HAP-1 (cell line): Measurements from ENCODE around the gene RABAC1.

Experiments used
- DNase-seq, 2 experiments: peaks; one replicate each; pipeline ENCODE4 v3.0.0-alpha.2; 2016 to 2020; ENCODE audit warnings: low spot score in 2 of 2
- H3K27me3 ChIP-seq: fragments of 250-450 bp; sonication (Bioruptor Pico); 2 replicates; pipeline ENCODE4 v1.5.1; 2020; ENCODE audit warnings: low read depth, mild to moderate bottlenecking, moderate library complexity
- H3K36me3 ChIP-seq: fragments of 250-450 bp; sonication (Bioruptor Pico); replicated peaks from 2 replicates; pipeline ENCODE4 v1.5.1; 2020; ENCODE audit warnings: mild to moderate bottlenecking
- H3K4me1 ChIP-seq: fragments of 250-450 bp; sonication (Bioruptor Pico); 2 replicates; pipeline ENCODE4 v1.5.1; 2020; ENCODE audit warnings: mild to moderate bottlenecking
- H3K4me3 ChIP-seq: fragments of 250-450 bp; sonication (Bioruptor Pico); 2 replicates; pipeline ENCODE4 v1.5.1; 2020; ENCODE audit warnings: mild to moderate bottlenecking, moderate library complexity
- H3K9me3 ChIP-seq: fragments of 250-450 bp; sonication (Bioruptor Pico); 2 replicates; pipeline ENCODE4 v1.5.1; 2020; ENCODE audit warnings: mild to moderate bottlenecking, moderate library complexity
- in situ Hi-C: fragments of 300-500 bp; cut with MboI; formaldehyde crosslinking; loops from 3 replicates; pipeline ENCODE4 v1.14.3; 2020; ENCODE audit warnings: low sequenced_read_pairs, inconsistent platforms, mixed read lengths

Gene RABAC1

GRCh38 chr19:41974652-41975051 is 15.5 kb upstream of the RABAC1 start:
- Histone ChIP-seq H3K4me1 (no peaks in the 10 kb centered on the region), H3K9me3 (no peaks in the 10 kb centered on the region), H3K27me3 (no peaks in the 10 kb centered on the region), H3K4me3 (no peak overlapping the region), H3K36me3 (peaks cover 12% of the 10 kb centered on the region)
- DNase-seq, result no peak
- in situ Hi-C loops, result no loop called here

GRCh38 chr19:41971363-41971762 is 12.2 kb upstream of the RABAC1 start:
- Histone ChIP-seq H3K9me3 (no peaks in the 10 kb centered on the region), H3K36me3 (peaks cover 12% of the 10 kb centered on the region), H3K4me3 (no peak overlapping the region), H3K27me3 (no peaks in the 10 kb centered on the region), H3K4me1 (no peaks in the 10 kb centered on the region)
- DNase-seq, result no peak
- in situ Hi-C loops, result no loop called here

- no peak for DNase-seq
- Histone ChIP-seq H3K4me3 (no peak overlapping the region), H3K4me1 (no peaks in the 10 kb centered on the region), H3K9me3 (no peaks in the 10 kb centered on the region), H3K27me3 (no peaks in the 10 kb centered on the region), H3K36me3 (peaks cover 9% of the 10 kb centered on the region)
- in situ Hi-C loops, result no loop called here
These were observed 10.8 kb upstream of the RABAC1 start for GRCh38 chr19:41969772-41970458.

- in situ Hi-C loops, result no loop called here
- Histone ChIP-seq H3K4me1 (no peaks in the 10 kb centered on the region), H3K9me3 (no peaks in the 10 kb centered on the region), H3K4me3 (no peak overlapping the region), H3K27me3 (no peaks in the 10 kb centered on the region), H3K36me3 (peaks cover 9% of the 10 kb centered on the region)
- no peak for DNase-seq
These were observed 9.9 kb upstream of the RABAC1 start for GRCh38 chr19:41968751-41969595.

GRCh38 chr19:41967054-41967783 is 8.1 kb upstream of the RABAC1 start:
- Histone ChIP-seq H3K4me3 (no peak overlapping the region), H3K36me3 (peaks cover 9% of the 10 kb centered on the region), H3K9me3 (no peaks in the 10 kb centered on the region), H3K27me3 (no peaks in the 10 kb centered on the region), H3K4me1 (no peaks in the 10 kb centered on the region)
- no peak for DNase-seq
- in situ Hi-C loops, result no loop called here

GRCh38 chr19:41965106-41965505 is 6.0 kb upstream of the RABAC1 start:
- DNase-seq, result no peak
- no peaks in the 10 kb centered on the region for H3K4me1 ChIP-seq

GRCh38 chr19:41960973-41961372 is 1.9 kb upstream of the RABAC1 start:
- DNase-seq, result no peak
- H3K36me3 ChIP-seq, result peaks cover 5% of the 10 kb centered on the region; the same call in 1 of the 2 replicates
- H3K4me3 ChIP-seq, result no peak overlapping the region
- peaks cover 10% of the 10 kb centered on the region for H3K4me1 ChIP-seq
- no peaks in the 10 kb centered on the region for H3K9me3 ChIP-seq
- H3K27me3 ChIP-seq, result no peaks in the 10 kb centered on the region
- in situ Hi-C loops, result no loop called here

More at GRCh38 chr19:41965106-41965505, 6.0 kb upstream of the RABAC1 start:
- Histone ChIP-seq H3K4me3 (no peak overlapping the region), H3K27me3 (no peaks in the 10 kb centered on the region), H3K9me3 (no peaks in the 10 kb centered on the region), H3K36me3 (peaks cover 3% of the 10 kb centered on the region; the same call in 1 of the 2 replicates)
- in situ Hi-C loops, result no loop called here

GRCh38 chr19:41958367-41959055 is 610 bp downstream of the RABAC1 start:
- peak; percentile 77 to 95 for DNase-seq

GRCh38 chr19:41957838-41958366 is 1.2 kb downstream of the RABAC1 start:
- Histone ChIP-seq H3K4me3 (peak overlapping the region; percentile 86), H3K9me3 (no peaks in the 10 kb centered on the region), H3K27me3 (no peaks in the 10 kb centered on the region), H3K4me1 (peaks cover 10% of the 10 kb centered on the region), H3K36me3 (peaks cover 5% of the 10 kb centered on the region; the same call in 1 of the 2 replicates)
- in situ Hi-C loops, result no loop called here
- DNase-seq, result peak; percentile 85 to 86

More at GRCh38 chr19:41958367-41959055, 610 bp downstream of the RABAC1 start:
- H3K9me3 ChIP-seq, result no peaks in the 10 kb centered on the region
- peaks cover 5% of the 10 kb centered on the region; the same call in 1 of the 2 replicates for H3K36me3 ChIP-seq
- H3K4me1 ChIP-seq, result peaks cover 10% of the 10 kb centered on the region
- H3K27me3 ChIP-seq, result no peaks in the 10 kb centered on the region
- in situ Hi-C loops, result no loop called here
- peak overlapping the region; percentile 86 for H3K4me3 ChIP-seq

- Histone ChIP-seq H3K27me3 (no peaks in the 10 kb centered on the region), H3K4me1 (peaks cover 10% of the 10 kb centered on the region), H3K9me3 (no peaks in the 10 kb centered on the region), H3K4me3 (no peak overlapping the region), H3K36me3 (peaks cover 5% of the 10 kb centered on the region; the same call in 1 of the 2 replicates)
- in situ Hi-C loops, result no loop called here
- no peak for DNase-seq
These were observed 1.8 kb downstream of the RABAC1 start for GRCh38 chr19:41957161-41957837.

GRCh38 chr19:41956621-41957020 is 2.5 kb downstream of the RABAC1 start:
- H3K9me3 ChIP-seq, result no peaks in the 10 kb centered on the region
- H3K36me3 ChIP-seq, result peaks cover 5% of the 10 kb centered on the region; the same call in 1 of the 2 replicates
- in situ Hi-C loops, result no loop called here
- H3K4me1 ChIP-seq, result peaks cover 10% of the 10 kb centered on the region
- no peaks in the 10 kb centered on the region for H3K27me3 ChIP-seq
- no peak overlapping the region for H3K4me3 ChIP-seq
- DNase-seq, result no peak

GRCh38 chr19:41955521-41955920 is 3.6 kb downstream of the RABAC1 start:
- in situ Hi-C loops, result no loop called here
- Histone ChIP-seq H3K27me3 (no peaks in the 10 kb centered on the region), H3K36me3 (peaks cover 5% of the 10 kb centered on the region; the same call in 1 of the 2 replicates), H3K4me1 (peaks cover 10% of the 10 kb centered on the region), H3K9me3 (no peaks in the 10 kb centered on the region), H3K4me3 (no peak overlapping the region)
- no peak for DNase-seq
